IMR-90 (cell line): ENCODE data around the gene DHRS12. TPM values are rescaled to one million over a fixed set of nuclear protein-coding genes. Genes with fewer than 3 reads are reported as not detected.
A peak's percentile ranks its signal among the peaks of the same experiment; 100 is the strongest.

Experiments
- ATAC-seq: fragments of 200-7000 bp; cut with Tn5 transposase; 2 replicates; pipeline ENCODE4 v1.9.1; 2020; ENCODE audit warnings: low read depth, mild to moderate bottlenecking, moderate library complexity
- Bru-seq: library from RNA; stranded (reverse); fragments of 400-500 nt; gene quantifications from one replicate; lab custom pipeline; 2021; lab: Mats Ljungman, UMichigan
- BruChase-seq, 2 experiments: library from RNA; stranded (reverse); fragments of 400-500 nt; gene quantifications; one replicate each; lab custom pipeline; 2021; lab: Mats Ljungman, UMichigan
- BruUV-seq: library from RNA; stranded (reverse); fragments of 400-500 nt; replicated peaks from 2 replicates; lab custom pipeline; 2021; lab: Mats Ljungman, UMichigan
- CTCF ChIA-PET: fragments of 300-600 bp; formaldehyde crosslinking; extraction: SDS; loops from one replicate; lab custom pipeline; 2021; ENCODE audit warnings: antibody characterized with exemption; lab: Yijun Ruan, JAX
- POLR2A ChIA-PET: fragments of 300-600 bp; sonication (Branson Sonifier 250); formaldehyde crosslinking; loops from one replicate; lab custom pipeline; 2022; ENCODE audit warnings: antibody characterized with exemption; ENCODE audit not compliant: unreplicated experiment; lab: Charles Lee
- DNase-seq: peaks from one replicate; pipeline ENCODE4 v3.0.0; 2013
- H2AFZ ChIP-seq: replicated peaks from 2 replicates; pipeline ENCODE3; 2013; ENCODE audit warnings: low read length, mild to moderate bottlenecking; ENCODE audit not compliant: poor library complexity
- H2AK5ac ChIP-seq: 2 replicates; pipeline ENCODE4 v1.6.1; 2013; ENCODE audit warnings: low read depth, low read length, inconsistent platforms
- H2AK9ac ChIP-seq: replicated peaks from 2 replicates; pipeline ENCODE3; 2013; ENCODE audit warnings: mild to moderate bottlenecking, low read depth, low read length, moderate library complexity; ENCODE audit not compliant: poor library complexity
- H2BK120ac ChIP-seq: 2 replicates; pipeline ENCODE4 v1.6.1; 2013; ENCODE audit warnings: low read depth, low read length, inconsistent platforms
- H2BK15ac ChIP-seq: 3 replicates; pipeline ENCODE4 v1.6.1; 2013; ENCODE audit warnings: low read depth, low read length, inconsistent platforms
- H2BK20ac ChIP-seq: 2 replicates; pipeline ENCODE4 v1.6.1; 2013; ENCODE audit warnings: low read depth, mild to moderate bottlenecking, inconsistent platforms, low read length, moderate library complexity
- H2BK5ac ChIP-seq: 2 replicates; pipeline ENCODE4 v1.6.1; 2013; ENCODE audit warnings: mild to moderate bottlenecking, low read depth, low read length, inconsistent platforms; ENCODE audit not compliant: poor library complexity, severe bottlenecking
- H3K14ac ChIP-seq: replicated peaks from 2 replicates; pipeline ENCODE4 v1.6.1; 2013; ENCODE audit warnings: low read depth, low read length, inconsistent platforms
- H3K18ac ChIP-seq: 2 replicates; pipeline ENCODE4 v1.6.1; 2013; ENCODE audit warnings: low read depth, low read length, control low read depth
- H3K23ac ChIP-seq: 2 replicates; pipeline ENCODE4 v1.6.1; 2013; ENCODE audit warnings: low read depth, low read length, inconsistent platforms
- H3K27ac ChIP-seq: 2 replicates; pipeline ENCODE4 v1.5.1; 2013; ENCODE audit warnings: mild to moderate bottlenecking, control low read depth, low read length; ENCODE audit not compliant: insufficient read depth
- H3K27me3 ChIP-seq: 2 replicates; pipeline ENCODE4 v1.6.1; 2013; ENCODE audit warnings: low read length; ENCODE audit not compliant: control insufficient read depth, insufficient read depth
- H3K36me3 ChIP-seq: 2 replicates; pipeline ENCODE4 v1.6.1; 2013; ENCODE audit warnings: low read length, mixed read lengths; ENCODE audit not compliant: control insufficient read depth, insufficient read depth
- H3K4ac ChIP-seq: 2 replicates; pipeline ENCODE4 v1.6.1; 2013; ENCODE audit warnings: low read depth, low read length, inconsistent platforms
- H3K4me1 ChIP-seq: 2 replicates; pipeline ENCODE4 v1.6.1; 2013; ENCODE audit warnings: low read length, mixed read lengths; ENCODE audit not compliant: control insufficient read depth, insufficient read depth
- H3K4me2 ChIP-seq: 2 replicates; pipeline ENCODE4 v1.6.1; 2013; ENCODE audit warnings: low read depth, mild to moderate bottlenecking, control low read depth, low read length, moderate library complexity
- H3K4me3 ChIP-seq: 2 replicates; pipeline ENCODE4 v1.5.1; 2013; ENCODE audit warnings: low read depth, mild to moderate bottlenecking, control low read depth, low read length, moderate library complexity; ENCODE audit not compliant: insufficient read depth
- H3K56ac ChIP-seq: 2 replicates; pipeline ENCODE4 v1.6.1; 2013; ENCODE audit warnings: low read length, inconsistent platforms; ENCODE audit not compliant: insufficient read depth; ENCODE audit errors: extremely low read depth
- H3K79me1 ChIP-seq, 2 experiments: 2 replicates each; pipeline ENCODE4 v1.6.1; 2013; ENCODE audit warnings: low read length in 2 of 2, inconsistent platforms in 1 of 2, low read depth in 1 of 2
- H3K9ac ChIP-seq: 2 replicates; pipeline ENCODE4 v1.6.1; 2013; ENCODE audit warnings: low read depth, low read length, control low read depth
- H3K9me1 ChIP-seq: 2 replicates; pipeline ENCODE4 v1.6.1; 2013; ENCODE audit warnings: low read length, inconsistent platforms; ENCODE audit not compliant: insufficient read depth
- H3K9me3 ChIP-seq: 2 replicates; pipeline ENCODE4 v1.6.1; 2013; ENCODE audit warnings: low read length; ENCODE audit not compliant: control insufficient read depth, insufficient read depth
- H4K20me1 ChIP-seq: 2 replicates; pipeline ENCODE4 v1.6.1; 2013; ENCODE audit warnings: low read length, inconsistent platforms; ENCODE audit not compliant: insufficient read depth
- H4K5ac ChIP-seq: 2 replicates; pipeline ENCODE4 v1.6.1; 2013; ENCODE audit warnings: mild to moderate bottlenecking, low read depth, low read length, control low read depth
- H4K8ac ChIP-seq, 2 experiments: 2 replicates each; pipeline ENCODE4 v1.6.1; 2013; ENCODE audit warnings: low read depth in 2 of 2, low read length in 2 of 2, control low read depth in 1 of 2, inconsistent platforms in 1 of 2
- H4K91ac ChIP-seq: 2 replicates; pipeline ENCODE4 v1.6.1; 2013; ENCODE audit warnings: low read depth, low read length, inconsistent platforms; ENCODE audit not compliant: insufficient read depth
- CEBPB ChIP-seq: IDR thresholded peaks from 2 replicates; pipeline ENCODE4 v1.6.1; 2012; ENCODE audit warnings: low read depth, low read length, improper control_type of control experiment
- MAZ ChIP-seq: IDR thresholded peaks from 2 replicates; pipeline ENCODE4 v1.6.1; 2012; ENCODE audit warnings: low read depth, mild to moderate bottlenecking, low read length, improper control_type of control experiment, moderate library complexity, borderline replicate concordance
- MXI1 ChIP-seq: IDR thresholded peaks from 2 replicates; pipeline ENCODE4 v1.6.1; 2012; ENCODE audit warnings: low read depth, mild to moderate bottlenecking, low read length, moderate library complexity, borderline replicate concordance
- NFE2L2 ChIP-seq: fragments of 150-350 bp; IDR thresholded peaks from 2 replicates; pipeline ENCODE4 v1.6.1; 2016; ENCODE audit warnings: low read depth, mild to moderate bottlenecking, low read length
- POLR2A ChIP-seq: IDR thresholded peaks from 2 replicates; pipeline ENCODE4 v1.6.1; 2012; ENCODE audit warnings: mild to moderate bottlenecking, low read depth, low read length
- RAD21 ChIP-seq: IDR thresholded peaks from 2 replicates; pipeline ENCODE4 v1.6.1; 2012; ENCODE audit warnings: low read length, improper control_type of control experiment
- WGBS, 2 experiments: methylation state at CpG; one replicate each; pipeline versions ENCODE4 v1.1.5 to v1.1.7; 2013; ENCODE audit warnings: missing lambda C conversion rate in 2 of 2; ENCODE audit not compliant: insufficient read length in 1 of 2; ENCODE audit errors: extremely low coverage in 2 of 2; 5-methylcytosine and 5-hydroxymethylcytosine counted together
- dilution Hi-C: fragments of 300-500 bp; cut with HindIII; formaldehyde crosslinking; loops from one replicate; pipeline ENCODE4 v1.14.3; 2018; ENCODE audit warnings: low sequenced_read_pairs; ENCODE audit not compliant: unreplicated experiment
- in situ Hi-C: fragments of 300-500 bp; cut with MboI; formaldehyde crosslinking; loops from 3 replicates; pipeline ENCODE4 v1.14.3; 2019; ENCODE audit warnings: low sequenced_read_pairs, inconsistent platforms, mixed read lengths
- intact Hi-C: fragments of 100-400 bp; cut with micrococcal nuclease; formaldehyde crosslinking; loops from 2 replicates; pipeline ENCODE4 v1.10.0; 2022
- long read RNA-seq: library from polyadenylated mRNA; unstranded; transcript quantifications from one replicate; pipeline ENCODE4 v2.0.0, GENCODE V29; 2021; ENCODE audit not compliant: unreplicated experiment
- polyA plus RNA-seq, 3 experiments: library from polyadenylated mRNA; depleted of rRNA; stranded (reverse); fragments of >200 nt; gene quantifications; 2 replicates each; pipeline ENCODE4 v1.2.3, GENCODE V29; 2012; ENCODE audit warnings: low replicate concordance in 1 of 3
- total RNA-seq: library from RNA; depleted of rRNA; stranded (reverse); fragments of >200 nt; gene quantifications from 2 replicates; pipeline ENCODE4 v1.2.3, GENCODE V29; 2012; rRNA removed
- TF ChIP-seq, protein P1 (sequence below): conservative IDR thresholded peaks from 2 replicates; pipeline ENCODE4 v1.5.1; 2012; ENCODE audit warnings: mild to moderate bottlenecking, low read depth, low read length, improper control_type of control experiment
- TF ChIP-seq, protein P2 (sequence below): fragments of 150-350 bp; IDR thresholded peaks from 2 replicates; pipeline ENCODE4 v1.6.1; 2017; ENCODE audit warnings: mild to moderate bottlenecking, antibody characterized with exemption, low read length, low read depth

Gene DHRS12, protein sequence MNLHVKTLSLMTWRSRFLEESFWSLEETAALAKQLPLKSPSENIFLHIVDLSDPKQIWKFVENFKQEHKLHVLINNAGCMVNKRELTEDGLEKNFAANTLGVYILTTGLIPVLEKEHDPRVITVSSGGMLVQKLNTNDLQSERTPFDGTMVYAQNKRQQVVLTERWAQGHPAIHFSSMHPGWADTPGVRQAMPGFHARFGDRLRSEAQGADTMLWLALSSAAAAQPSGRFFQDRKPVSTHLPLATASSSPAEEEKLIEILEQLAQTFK
- 1.3 and 1.9 TPM in 2 replicates for total RNA-seq
- 1.5 and 1.6 TPM in 2 replicates for polyA plus RNA-seq (2012; rRNA removed)
- 1.2 and 1.5 TPM in 2 replicates for polyA plus RNA-seq (2012; cell fraction: cytosol; rRNA removed)
- 3.7 TPM in 2 replicates for polyA plus RNA-seq (2012; cell fraction: nucleus; rRNA removed; ENCODE audit: low replicate concordance)
- Bru-seq, nascent RNA, result percentile 35 among the genes with signal in this experiment
- BruChase-seq, experiment 1, labeled RNA remaining after a 6-hour chase, result percentile 37 among the genes with signal in this experiment
- BruChase-seq, experiment 2, labeled RNA remaining after a 2-hour chase, result percentile 37 among the genes with signal in this experiment
- long read RNA-seq, partial matches to known transcripts, result 2 of 5 reads
- long read RNA-seq, other reads (novel, unspliced or antisense), result 1 of 5 reads

DNA sequence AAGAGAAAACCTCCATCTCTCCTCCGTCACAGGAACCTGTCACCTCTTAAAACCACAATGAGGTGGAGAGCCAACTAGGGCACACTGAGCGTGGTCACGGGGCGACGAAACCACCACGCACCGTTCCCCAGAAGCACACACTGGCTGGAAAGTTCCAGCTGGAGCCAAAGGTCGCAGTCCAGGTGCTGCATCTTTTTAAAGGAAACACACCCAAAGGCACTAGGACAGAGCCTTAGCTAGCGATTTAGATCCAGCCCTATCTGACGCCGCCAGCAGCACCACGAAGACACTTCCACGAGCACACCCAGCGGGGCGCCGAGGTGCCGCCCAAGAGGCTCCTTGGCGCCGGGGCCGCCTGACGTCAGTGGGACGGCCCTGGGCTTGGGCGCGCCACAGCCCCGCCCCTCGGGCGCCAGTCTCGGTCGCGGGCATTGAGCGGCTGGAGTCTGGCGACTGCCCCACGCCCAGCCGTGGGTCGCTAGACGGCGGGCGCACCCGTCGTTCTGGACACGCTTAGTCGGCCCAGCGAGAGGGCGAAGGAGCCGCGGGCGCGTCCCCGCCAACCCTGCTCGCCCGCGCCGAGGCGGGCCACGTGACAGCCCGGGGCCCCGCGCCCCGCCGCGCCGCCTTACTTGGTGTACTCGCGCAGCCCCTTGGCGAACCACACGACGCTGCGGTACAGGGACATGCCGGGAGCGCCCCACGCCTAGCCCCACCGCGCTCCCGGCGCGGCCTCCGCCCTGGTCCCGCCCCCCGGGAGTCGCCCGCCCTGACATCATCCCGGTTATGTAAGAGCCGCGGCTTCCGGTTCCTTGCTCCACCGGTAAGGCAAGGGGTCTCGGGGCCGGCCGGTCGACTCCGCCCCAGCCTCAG, at the start of gene DHRS12:
TSS of gene DHRS12 (minus strand) at position 742 of the 873 bp plus-strand sequence. CDS start 4,504 bp downstream, outside the sequence.
- H3K4me3 ChIP-seq, result peak within 1 kb of the TSS; percentile 84
- dilution Hi-C loops (no loop called here), in situ Hi-C loops (no loop called here), intact Hi-C loops (loop anchor here (1.0 to 10.0 kb wide), 3 partner anchors 218 to 579 kb away; partner anchors contain the start of genes FAM124A and INTS6)
- H4K8ac ChIP-seq, result peak within 1 kb of the TSS; percentile 73 to 92
- H3K18ac ChIP-seq, result peak within 1 kb of the TSS; percentile 45
- BruUV-seq, result no TSS peak
- H4K5ac ChIP-seq, result peak within 1 kb of the TSS; percentile 61
- POLR2A ChIA-PET, result interaction anchor here (0.5 to 1.5 kb wide), 2 partner anchors 186 to 350 kb away, joined by 6 to 7 read pairs; no protein-coding TSS in a partner anchor
- peak within 1 kb of the TSS; percentile 98 for H2AFZ ChIP-seq
- H3K9me3 ChIP-seq, result no peaks in the 10 kb centered on the region
- peak within 1 kb of the TSS; percentile 16; the same call in 1 of the 3 replicates for H2BK15ac ChIP-seq
- peak within 1 kb of the TSS; percentile 40; the same call in 1 of the 2 replicates for H3K27ac ChIP-seq
- peak within 1 kb of the TSS; percentile 83 for H3K14ac ChIP-seq
- H2BK20ac ChIP-seq, result peak within 1 kb of the TSS; percentile 44
- peak within 1 kb of the TSS; percentile 54 for H2BK120ac ChIP-seq
- peak within 1 kb of the TSS; percentile 87 for H3K23ac ChIP-seq
- H3K9ac ChIP-seq, result peak within 1 kb of the TSS; percentile 64
- H3K79me1 ChIP-seq, result peaks cover 0 to 9% of the 10 kb centered on the region in 2 experiments; a peak in 1 of 4 replicates
- WGBS, 2 experiments, result 0% methylated on average over 44 of the region's 91 CpGs; no CpG with 5 or more reads in 1 of the 2 experiments
- H3K56ac ChIP-seq, result no peak within 1 kb of the TSS; the same call in 1 of the 2 replicates
- H4K20me1 ChIP-seq, result no peaks in the 10 kb centered on the region
- TF ChIP-seq RAD21 (peak; percentile 26; the same call in 1 of the 2 replicates), POLR2A (peak; percentile 94), MXI1 (0 out of 2 replicates have a peak, but pooled peaks have one; percentile 29), NFE2L2 (no peak), MAZ (peak; percentile 78; the same call in 1 of the 2 replicates), CEBPB (peak; percentile 60; the same call in 1 of the 2 replicates)
- TF ChIP-seq, protein P1, sequence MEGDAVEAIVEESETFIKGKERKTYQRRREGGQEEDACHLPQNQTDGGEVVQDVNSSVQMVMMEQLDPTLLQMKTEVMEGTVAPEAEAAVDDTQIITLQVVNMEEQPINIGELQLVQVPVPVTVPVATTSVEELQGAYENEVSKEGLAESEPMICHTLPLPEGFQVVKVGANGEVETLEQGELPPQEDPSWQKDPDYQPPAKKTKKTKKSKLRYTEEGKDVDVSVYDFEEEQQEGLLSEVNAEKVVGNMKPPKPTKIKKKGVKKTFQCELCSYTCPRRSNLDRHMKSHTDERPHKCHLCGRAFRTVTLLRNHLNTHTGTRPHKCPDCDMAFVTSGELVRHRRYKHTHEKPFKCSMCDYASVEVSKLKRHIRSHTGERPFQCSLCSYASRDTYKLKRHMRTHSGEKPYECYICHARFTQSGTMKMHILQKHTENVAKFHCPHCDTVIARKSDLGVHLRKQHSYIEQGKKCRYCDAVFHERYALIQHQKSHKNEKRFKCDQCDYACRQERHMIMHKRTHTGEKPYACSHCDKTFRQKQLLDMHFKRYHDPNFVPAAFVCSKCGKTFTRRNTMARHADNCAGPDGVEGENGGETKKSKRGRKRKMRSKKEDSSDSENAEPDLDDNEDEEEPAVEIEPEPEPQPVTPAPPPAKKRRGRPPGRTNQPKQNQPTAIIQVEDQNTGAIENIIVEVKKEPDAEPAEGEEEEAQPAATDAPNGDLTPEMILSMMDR, result no peak
- TF ChIP-seq, protein P2, sequence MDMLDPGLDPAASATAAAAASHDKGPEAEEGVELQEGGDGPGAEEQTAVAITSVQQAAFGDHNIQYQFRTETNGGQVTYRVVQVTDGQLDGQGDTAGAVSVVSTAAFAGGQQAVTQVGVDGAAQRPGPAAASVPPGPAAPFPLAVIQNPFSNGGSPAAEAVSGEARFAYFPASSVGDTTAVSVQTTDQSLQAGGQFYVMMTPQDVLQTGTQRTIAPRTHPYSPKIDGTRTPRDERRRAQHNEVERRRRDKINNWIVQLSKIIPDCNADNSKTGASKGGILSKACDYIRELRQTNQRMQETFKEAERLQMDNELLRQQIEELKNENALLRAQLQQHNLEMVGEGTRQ, result peak; percentile 85
- peak within 1 kb of the TSS; percentile 88 for H2AK9ac ChIP-seq
- peaks cover 4% of the 10 kb centered on the region for H3K4me1 ChIP-seq
- ATAC-seq (peak; percentile 96), DNase-seq (peak; percentile 66)
- H4K91ac ChIP-seq, result peak within 1 kb of the TSS; percentile 66
- H2BK5ac ChIP-seq, result peak within 1 kb of the TSS; percentile 40
- peaks cover 4% of the 10 kb centered on the region; the same call in 1 of the 2 replicates for H3K9me1 ChIP-seq
- peak within 1 kb of the TSS; percentile 91 for H3K4me2 ChIP-seq
- no peaks in the 10 kb centered on the region for H3K36me3 ChIP-seq
- CTCF ChIA-PET, result no interaction called here
- peak within 1 kb of the TSS; percentile 85 for H3K4ac ChIP-seq
- no peaks in the 10 kb centered on the region for H3K27me3 ChIP-seq
- peak within 1 kb of the TSS; percentile 71 for H2AK5ac ChIP-seq
